ENCODE results near the gene ATP8A1. TPM values are rescaled to one million over a fixed set of nuclear protein-coding genes. Genes with fewer than 3 reads are reported as not detected.

The ATP8A1 gene
- total and polyA plus RNA-seq, 2 of the 4 experiments (the other 2 are of a cell fraction), result 0.12 to 0.36 TPM

- Histone ChIP-seq H3K4me3 (ENCODE audit: insufficient read depth, low read depth, low read length) (no peak overlapping the region), H2BK5ac (ENCODE audit: low read depth, low read length, poor library complexity, severe bottlenecking) (no peak overlapping the region), H4K8ac (ENCODE audit: low read depth in 2 of 2, low read length in 2 of 2) (no peak overlapping the region), H3K23ac (ENCODE audit: low read depth, low read length) (no peak overlapping the region), H3K9me1 (ENCODE audit: insufficient read depth, low read length) (no peaks in the 10 kb centered on the region), H2BK20ac (ENCODE audit: low read depth, low read length) (no peak overlapping the region), H3K36me3 (ENCODE audit: control insufficient read depth, insufficient read depth, low read length) (no peaks in the 10 kb centered on the region), H3K56ac (ENCODE audit: extremely low read depth, insufficient read depth, low read length) (no peak overlapping the region), H2AFZ (replicated peaks; ENCODE audit: low read length, poor library complexity) (no peak overlapping the region), H3K79me1 (ENCODE audit: low read depth in 1 of 2, low read length in 2 of 2) (no peaks in the 10 kb centered on the region), H3K4ac (ENCODE audit: low read depth, low read length) (no peak overlapping the region), H4K20me1 (ENCODE audit: insufficient read depth, low read length) (no peaks in the 10 kb centered on the region), H2BK120ac (ENCODE audit: low read depth, low read length) (no peak overlapping the region), H3K9ac (ENCODE audit: low read depth, low read length) (no peak overlapping the region), H3K27ac (ENCODE audit: insufficient read depth, low read length) (no peak overlapping the region), H2AK5ac (ENCODE audit: low read depth, low read length) (no peak overlapping the region), H4K5ac (ENCODE audit: low read depth, low read length) (no peak overlapping the region), H3K27me3 (ENCODE audit: control insufficient read depth, insufficient read depth, low read length) (no peaks in the 10 kb centered on the region), H3K18ac (ENCODE audit: low read depth, low read length) (no peak overlapping the region), H3K4me1 (ENCODE audit: control insufficient read depth, insufficient read depth, low read length) (no peaks in the 10 kb centered on the region), H3K9me3 (ENCODE audit: control insufficient read depth, insufficient read depth, low read length) (no peaks in the 10 kb centered on the region), H3K14ac (replicated peaks; ENCODE audit: low read depth, low read length) (no peak overlapping the region), H2BK15ac (ENCODE audit: low read depth, low read length) (no peak overlapping the region), H3K4me2 (ENCODE audit: low read depth, low read length) (no peak overlapping the region), H4K91ac (ENCODE audit: insufficient read depth, low read depth, low read length) (no peak overlapping the region), H2AK9ac (replicated peaks; ENCODE audit: low read depth, low read length, poor library complexity) (no peak overlapping the region)
- 31% methylated on average over 5 of the region's 5 CpGs; no CpG with 5 or more reads in 1 of the 2 experiments for WGBS, 2 experiments (ENCODE audit: extremely low coverage in 2 of 2, insufficient read length in 1 of 2)
- DNase-seq (no peak), ATAC-seq (ENCODE audit: low read depth) (no peak)
- in situ Hi-C loops (cut with MboI; ENCODE audit: low sequenced_read_pairs), result no loop called here
- dilution Hi-C loops (cut with HindIII; ENCODE audit: low sequenced_read_pairs, unreplicated experiment), result no loop called here
- no TSS peak for BruUV-seq (replicated peaks)
- ChIA-PET POLR2A (ENCODE audit: unreplicated experiment) (no interaction called here), CTCF (no interaction called here)
- no peak for TF ChIP-seq SMC3 (IDR thresholded peaks at IDR 0.05; ENCODE audit: low read depth, low read length)
- TF ChIP-seq RFX5 (IDR thresholded peaks at IDR 0.05; ENCODE audit: low read depth, low read length), result no peak
- intact Hi-C loops (cut with micrococcal nuclease), result no loop called here
These were observed 51.6 kb downstream of the ATP8A1 start for GRCh38 chr4:42605264-42605663.

All from IMR-90 (cell line).